HTERT RPE-1 (cell line): ENCODE data around the gene USP6NL.

Experiments used
- in situ Hi-C: fragments of 300-500 bp; cut with MboI; formaldehyde crosslinking; loops from 4 replicates; pipeline ENCODE4 v1.14.3; 2020; ENCODE audit warnings: low sequenced_read_pairs

Gene USP6NL

DNA sequence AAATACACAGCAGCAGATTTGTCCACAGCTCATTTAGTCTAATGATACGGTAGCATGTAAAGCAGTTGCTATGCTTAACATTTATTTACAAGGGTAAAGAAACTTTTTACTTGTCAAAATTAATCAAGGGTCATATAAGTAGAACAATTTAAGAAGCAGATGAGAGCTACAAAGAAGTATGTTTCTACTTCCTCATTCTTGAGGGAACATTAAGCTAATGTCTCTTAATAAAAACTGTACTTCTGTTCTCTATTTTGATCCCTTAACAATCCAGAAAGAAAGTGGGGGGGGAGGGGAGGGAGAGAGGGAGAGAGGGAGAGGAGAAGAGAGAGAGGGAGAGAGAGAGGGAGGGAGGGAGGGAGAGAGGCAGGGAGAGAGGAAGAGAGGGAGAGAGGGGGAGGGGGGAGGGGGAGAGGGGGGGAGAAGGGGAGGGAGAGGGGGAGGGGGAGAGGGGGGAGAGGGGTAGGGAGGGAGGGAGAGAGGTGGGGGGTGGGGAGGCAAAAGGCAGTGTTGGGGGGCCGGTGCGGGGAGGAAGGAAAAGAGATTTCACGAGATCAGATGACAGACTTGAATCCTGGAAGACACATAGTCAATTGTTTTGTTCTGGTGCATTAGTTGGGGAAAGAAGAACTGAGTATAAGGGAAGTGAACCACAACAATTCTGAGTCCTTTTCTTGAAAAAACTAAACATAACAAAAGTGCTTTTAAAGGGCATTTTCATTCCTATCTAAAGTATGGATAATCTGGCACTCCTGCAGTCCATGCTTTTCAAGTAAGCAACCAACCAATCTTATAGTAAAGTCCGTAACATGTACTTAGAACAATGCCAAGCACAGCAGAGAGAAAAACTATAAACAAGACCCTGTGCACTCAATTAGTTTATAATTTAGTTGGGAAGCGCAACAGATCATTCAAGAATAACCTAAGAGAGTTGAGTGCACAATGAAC is 128.0 kb downstream of the USP6NL start:
- in situ Hi-C loops: no loop called here

DNA sequence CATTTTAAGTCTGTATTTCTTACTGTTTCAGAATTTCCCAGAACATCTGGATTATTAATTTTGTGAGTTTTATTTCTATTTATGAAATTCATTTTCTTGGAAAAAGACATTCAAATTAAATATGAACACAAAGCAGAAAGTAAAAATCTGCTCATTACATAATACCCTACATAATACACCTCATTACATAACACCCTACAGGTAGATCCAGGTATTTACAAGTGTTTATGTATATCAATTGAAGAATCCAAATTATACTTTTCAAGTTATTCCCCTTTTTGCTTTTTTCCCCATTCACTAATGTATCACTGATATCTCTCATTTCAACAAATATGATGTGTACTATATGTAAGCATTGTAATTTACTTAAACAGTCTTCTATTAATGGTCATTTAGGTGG is 129.1 kb downstream of the USP6NL start:
- in situ Hi-C loops: no loop called here

DNA sequence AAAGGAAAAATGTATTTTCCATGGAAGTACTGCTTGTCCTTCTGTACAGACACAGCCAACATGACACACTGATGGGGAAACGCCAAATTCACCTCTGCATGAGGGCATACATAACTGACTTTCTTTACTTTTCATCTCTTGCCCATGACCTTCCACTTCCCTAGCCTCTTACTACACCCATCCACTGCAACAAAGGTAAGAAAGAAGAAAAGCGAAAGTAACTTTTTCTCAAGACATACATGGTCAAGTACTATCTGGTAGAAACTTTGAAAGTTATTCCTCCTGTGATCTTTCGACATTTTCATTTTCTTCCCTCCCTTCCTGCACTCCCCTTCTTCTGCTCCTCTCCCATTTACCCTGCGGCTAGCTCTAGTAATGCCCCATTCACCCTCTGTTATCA is 130.8 kb downstream of the USP6NL start:
- in situ Hi-C loops: no loop called here

DNA sequence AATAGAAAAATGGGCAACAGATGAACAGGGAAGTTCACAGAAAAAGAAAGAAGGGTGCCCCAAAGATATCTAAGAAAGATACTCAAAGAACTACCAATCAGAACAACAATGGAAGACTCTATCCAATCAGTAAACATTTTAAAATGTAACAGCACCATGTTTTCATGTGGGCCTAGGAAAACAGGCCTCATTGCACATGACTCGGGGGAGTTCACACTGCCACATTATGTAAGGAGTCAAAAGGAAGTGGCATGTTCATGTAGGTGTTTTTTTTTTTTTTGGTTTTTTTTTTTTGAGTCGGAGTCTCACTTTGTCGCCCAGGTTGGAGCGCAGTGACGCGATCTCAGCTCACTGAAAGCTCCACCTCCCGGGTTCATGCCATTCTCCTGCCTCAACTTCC is 132.2 kb downstream of the USP6NL start:
- in situ Hi-C loops: no loop called here

DNA sequence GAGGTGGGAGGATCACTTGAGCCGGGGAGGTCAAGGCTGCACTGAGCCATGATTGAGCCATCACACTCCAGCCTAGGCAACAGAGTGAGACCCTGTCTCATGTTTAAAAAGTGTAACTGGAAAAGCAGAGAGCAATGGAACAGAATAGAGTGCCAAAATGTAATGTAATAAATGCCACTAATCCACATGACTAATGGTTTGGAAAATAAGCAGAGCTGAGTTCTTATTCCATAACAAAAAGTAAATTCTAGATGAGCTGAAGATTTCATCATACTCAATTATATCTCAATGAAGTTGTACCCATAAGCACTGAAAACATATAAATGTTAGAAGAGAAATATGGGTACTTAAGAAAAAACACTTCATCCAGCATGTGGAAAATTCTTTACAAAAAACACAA is 132.6 kb downstream of the USP6NL start:
- in situ Hi-C loops: no loop called here

DNA sequence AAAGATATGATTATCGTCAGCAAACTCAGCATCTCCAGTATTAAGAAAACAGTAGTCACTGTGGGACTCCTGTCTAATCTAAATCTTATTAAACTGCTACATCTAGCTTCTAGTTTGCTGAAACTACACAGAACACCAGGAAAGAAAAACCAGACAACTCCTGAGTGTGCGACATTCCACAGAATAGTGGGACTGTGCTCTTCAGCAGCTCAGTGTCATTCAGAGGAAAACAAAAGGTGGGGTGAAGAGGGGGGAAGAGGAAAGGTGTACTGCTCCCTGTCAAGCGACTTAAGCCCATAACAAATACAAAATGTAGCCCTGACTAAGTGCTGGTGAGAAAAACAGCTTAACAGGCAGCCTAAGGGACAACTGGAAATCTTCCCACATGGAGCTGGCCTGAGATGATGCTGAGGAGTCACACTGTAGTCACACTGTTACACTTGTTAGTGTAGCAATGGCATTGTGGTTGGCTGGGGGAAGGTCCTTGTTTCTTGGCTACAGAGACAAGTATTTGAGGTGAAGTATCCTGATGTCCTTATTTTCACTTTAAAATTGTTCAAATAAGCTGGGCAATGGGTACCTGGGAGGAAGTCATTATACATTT is 135.5 kb downstream of the USP6NL start:
- in situ Hi-C loops: no loop called here

DNA sequence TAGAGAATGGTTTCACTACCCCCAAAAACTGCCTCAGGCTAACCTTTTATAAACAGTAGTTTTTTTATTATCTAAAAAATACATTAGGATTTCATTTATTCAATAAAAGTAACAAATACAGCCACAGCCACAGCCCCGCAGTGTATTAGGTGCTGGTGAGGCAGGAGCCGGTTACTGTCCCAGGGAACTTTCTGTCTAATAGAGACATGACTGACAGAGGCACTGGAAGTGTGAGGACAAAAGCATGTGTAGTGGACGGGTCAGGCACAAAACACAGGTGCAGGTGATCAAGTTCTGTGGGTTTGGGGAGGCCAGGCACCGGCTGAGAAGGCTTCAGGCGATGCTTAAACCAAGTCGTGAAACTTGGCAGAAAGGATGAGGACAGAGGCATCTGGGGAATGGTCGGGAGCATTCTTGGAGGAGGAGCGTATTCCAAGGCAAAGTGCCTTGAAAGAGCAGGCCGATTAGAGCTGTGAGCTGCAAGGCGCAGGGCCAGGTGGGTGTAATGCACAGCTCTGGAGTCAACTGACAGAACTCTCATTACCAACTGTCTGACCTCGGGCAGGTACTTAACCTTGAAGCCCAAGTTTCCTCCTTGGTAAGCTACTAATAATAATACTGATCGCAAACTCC is 138.2 kb downstream of the USP6NL start:
- in situ Hi-C loops: no loop called here

DNA sequence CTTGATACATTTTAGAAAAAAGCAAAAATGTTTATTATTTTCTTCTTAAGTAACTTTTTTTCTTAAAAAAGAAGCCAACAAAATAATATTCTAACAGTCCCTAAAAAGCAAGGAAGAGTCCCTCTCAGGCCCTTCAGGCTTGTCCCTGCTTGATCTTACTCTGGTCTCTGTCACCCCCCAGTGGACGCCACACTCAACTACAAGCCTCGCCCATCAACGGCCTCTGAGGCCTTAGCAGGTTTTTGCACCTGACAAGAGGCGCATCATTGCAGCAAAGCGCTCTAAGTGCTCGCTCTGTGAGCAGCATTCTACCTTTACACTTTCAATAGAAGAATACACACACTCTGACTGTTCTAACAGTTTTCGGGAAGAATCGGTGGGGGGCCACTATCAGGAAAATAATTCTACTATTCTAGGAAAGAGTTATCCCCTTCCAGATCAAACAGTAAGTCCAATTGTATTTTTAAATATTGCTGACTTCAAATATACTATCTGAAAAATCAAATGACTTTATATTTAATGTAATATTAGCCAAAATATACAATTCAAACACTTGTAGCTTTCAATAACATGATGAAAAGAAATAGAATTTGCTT is 139.2 kb downstream of the USP6NL start:
- in situ Hi-C loops: no loop called here

DNA sequence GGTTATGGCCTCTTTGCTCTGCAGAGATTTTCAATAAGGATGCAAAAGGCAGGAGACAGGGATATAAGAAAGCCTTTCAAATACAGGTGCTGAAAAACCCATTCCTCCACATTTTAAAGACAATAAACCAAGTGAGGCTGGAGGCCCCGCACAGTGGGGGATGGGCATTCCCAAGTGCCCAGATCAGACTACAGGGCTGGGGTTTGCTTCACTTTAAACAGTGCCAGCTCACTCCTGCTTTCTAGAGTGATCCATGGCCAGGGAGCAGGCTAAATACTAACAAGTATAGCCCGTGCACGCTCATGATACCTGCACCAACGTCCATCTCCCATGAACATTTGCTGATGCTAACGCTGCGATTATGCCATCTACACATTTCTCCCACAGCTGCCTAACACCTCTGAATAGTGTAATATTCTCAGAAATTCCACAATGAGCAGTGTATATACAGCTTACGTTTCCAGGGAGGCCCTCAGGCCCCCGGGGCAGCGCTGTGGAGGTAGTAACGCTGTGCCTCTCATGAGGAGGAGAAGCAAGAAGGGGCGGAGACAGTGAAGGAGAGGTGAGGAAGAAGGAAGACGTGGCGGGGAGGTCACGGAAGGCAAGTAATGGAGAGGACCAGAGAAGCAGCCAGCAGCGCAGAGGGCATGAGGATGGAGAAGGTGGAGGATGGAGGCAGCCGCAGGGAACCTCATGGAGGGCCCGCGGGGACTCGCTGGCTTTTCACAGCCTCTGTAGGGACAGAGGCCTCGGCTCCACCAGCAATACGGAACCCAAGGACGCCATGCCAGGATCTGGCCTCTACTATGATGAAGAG is 141.7 kb downstream of the USP6NL start:
- in situ Hi-C loops: no loop called here

DNA sequence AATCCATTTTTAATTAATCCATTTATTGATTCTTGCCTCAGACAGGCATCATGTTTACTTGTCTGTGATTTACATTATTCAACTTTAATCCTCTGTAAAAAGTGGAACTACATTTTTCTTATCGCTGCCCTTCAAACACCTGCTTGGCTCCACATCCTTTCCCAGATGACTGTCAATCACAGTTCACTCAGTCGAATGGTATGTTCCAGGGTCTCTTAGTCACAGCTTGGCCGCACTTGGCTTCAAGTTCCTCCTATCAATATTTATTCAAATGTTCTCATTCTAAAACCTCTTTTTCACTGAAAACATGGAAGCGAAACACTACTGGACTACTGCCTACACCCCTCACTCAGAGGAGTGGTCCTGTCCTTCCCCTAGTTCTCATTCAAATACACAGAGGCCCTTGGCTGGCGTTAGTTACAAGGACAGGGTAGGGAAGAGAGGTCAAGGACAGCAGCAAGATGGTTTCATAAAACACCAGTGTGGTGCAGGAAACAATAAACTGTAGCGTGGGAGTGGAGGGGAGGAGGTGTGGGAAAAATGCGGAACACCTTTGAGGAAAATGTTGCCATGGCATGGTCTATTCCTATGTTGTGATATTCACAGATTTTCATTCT is 143.2 kb downstream of the USP6NL start:
- in situ Hi-C loops: no loop called here

DNA sequence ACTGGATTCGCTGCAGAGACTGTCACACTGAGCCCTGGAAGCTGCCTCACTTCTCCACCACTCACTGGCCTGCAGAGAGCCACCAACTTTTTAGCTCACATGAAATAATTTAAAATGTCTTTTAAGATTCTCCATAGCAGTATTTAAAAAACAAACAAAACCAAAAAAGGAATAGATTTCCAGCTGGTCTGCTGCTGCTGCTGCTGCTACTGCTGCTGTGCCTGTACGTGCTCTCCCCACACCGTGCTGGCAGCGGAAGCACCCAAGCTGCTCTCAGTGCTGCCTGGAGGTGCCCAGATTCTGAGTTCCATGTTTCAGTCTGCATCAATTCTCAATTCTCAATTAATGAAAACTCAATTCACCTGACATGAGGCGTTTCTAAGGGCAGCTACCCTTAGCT is 146.0 kb downstream of the USP6NL start:
- in situ Hi-C loops: no loop called here

DNA sequence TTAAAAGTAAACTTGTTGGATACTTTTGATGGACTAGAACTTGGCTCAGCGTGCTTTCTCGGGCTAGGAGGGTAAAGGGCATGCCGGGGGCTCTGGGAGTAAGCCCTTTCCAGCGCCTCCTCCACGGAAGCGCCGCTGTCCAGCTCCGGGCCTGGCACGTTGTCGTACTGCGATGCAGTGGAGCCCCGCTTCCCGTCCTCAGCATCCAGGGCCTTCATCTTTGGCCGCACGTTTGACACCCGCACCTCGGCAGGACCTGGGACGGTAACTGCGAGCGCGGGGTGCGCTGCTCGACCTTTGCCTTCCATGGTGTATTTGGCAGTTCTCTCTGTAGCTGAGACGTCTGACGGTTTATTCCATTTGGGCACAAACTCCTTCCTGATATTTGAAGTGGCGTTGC is 148.3 kb downstream of the USP6NL start:
- in situ Hi-C loops: no loop called here

DNA sequence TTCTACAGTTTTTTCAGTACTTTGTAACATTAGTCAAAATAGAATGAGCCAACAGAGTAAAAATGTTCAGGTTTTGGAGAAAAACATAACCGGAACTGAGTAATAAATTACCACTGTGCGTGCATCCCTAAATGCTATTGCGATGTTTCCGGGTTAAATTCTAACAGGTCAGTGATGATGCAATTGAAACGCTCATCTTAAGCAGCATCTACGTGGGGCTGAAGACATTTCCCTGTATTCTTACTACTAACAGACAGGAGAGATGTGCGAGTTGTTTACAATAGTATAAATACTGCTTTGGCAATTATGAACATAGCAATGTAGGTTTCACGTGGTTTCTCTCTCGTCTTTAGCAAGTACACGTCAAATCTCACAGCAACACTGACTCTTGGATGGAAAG is 149.4 kb downstream of the USP6NL start:
- in situ Hi-C loops: no loop called here

DNA sequence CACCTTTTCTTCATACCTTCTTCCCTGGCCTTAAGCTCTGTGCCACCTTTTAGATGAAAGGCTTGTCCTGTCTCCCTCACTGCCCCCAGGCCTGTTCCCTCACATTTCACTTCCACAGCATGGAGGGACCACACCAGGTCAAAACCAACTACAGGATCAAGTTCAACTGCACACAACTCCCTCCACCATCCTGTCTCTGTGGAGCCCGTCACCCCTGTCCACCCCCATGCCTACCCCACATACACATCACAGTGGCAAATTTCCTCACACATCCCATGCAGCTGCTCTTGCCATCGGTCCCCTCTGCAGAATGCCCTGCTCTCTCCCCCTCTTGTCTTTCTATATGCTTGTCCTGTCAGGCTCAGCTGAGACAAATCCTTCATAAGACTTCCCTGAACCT is 154.1 kb downstream of the USP6NL start:
- in situ Hi-C loops: no loop called here

DNA sequence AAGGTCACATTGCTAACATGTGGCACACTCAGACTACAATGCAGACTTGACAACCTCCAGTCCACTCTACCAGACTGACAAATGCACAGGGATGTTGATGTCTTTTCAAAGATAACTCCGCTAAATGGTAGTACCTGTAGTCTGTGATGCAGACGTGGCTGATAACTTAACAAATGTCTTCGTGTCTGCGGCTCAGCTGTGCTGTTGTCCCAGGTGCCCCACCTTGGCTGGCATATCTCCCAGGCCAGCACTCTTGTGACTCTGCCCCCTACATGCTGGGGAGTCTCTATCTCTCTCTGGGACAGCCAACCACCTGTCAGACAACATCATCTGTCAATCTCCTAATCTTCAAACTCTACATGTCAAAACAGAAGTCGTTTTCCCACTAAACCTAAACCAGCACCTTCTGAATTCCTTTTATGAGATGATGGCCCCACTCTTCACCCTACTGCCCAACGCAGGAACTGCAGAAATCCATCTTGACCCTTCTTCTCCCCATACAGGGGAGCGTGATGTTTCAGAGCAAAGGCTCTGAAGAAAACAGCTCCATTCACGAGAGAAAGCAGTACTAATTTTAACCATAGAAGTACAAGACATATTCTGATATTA is 156.4 kb downstream of the USP6NL start:
- in situ Hi-C loops: no loop called here

DNA sequence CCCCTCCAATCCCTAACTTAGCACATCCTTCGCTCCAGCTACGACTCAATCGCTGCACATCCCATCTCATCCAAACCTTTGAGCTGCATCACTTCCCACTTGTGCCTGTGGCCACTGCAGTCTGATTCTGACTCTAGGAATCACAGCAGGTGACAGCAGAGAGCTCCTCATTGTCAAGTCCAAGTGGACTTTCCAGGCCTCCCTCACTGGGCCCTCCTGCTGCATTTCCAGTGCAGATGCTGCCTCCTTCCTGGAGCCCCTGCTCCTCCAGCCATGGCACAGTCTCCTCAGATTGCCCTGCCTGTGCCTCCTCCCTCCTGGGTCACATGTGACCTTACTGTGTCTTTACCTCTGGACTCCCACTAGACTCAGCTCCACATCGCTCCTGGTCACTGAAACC is 157.3 kb downstream of the USP6NL start:
- in situ Hi-C loops: no loop called here

DNA sequence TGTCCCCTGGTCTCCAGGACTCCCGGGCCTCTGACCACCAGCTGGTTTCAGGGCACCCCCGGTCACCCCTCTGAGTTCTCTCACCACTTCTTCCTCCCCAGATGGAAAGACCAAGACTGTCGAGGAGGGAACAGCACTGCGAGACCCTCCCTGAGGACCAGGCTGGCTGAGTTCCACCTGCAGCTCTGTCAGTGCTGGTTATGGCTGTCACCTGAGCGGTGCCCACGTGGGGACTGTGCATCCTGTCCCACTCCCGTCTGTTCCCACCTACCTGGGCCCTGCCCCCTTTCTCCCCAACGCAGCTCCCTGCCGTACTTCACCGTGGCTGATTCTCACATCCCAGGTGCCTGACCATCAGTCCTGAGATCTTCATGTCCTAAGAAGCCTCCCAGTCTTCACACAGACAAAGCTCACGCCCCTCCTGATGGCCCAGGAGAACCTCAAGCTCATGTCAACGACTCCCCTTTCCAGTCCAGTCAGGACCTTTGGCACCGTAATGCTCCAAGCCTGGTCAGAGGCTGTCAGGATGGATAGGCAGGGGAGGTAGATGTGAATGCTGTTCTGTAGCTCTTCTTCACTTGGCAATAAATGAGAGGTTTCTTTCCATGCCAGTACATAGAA is 159.7 kb downstream of the USP6NL start:
- in situ Hi-C loops: no loop called here

DNA sequence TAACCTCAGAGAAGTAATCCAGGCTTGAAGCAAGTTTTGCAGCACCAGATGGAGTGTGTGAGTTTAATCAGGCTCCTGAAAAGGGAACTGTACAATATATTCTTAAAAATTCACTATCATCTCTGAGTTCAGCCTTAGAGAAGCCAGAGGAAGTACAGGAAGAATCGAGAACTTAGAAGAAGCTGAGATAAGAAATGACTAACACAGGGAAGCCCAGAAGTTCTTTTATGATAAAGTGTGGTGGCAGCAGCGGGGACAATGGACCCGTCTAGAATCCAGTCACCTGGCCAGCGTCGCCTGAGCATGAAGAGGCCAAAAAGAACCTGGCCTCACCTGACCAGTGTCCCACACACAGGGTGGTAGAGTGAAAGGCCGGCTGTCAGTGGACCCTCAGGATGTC is 161.0 kb downstream of the USP6NL start:
- in situ Hi-C loops: no loop called here

DNA sequence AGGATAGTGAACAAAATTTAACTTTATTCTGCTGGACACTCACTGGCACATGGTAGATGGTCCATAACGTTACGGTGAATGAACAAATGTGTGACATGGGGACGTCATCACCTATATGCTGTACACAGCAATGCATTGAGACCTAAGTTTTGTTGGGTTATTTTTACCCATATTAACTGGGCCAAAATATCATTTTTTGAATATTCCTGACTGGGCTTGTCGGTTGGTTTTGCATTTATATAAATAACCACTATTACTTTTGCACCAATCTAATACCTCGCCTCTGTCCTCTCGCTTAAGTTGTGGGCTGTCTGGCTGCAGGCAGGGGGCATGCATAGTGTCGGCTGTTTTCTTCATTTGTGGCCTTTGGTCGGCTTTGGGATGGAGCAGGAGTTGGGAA is 161.7 kb downstream of the USP6NL start:
- in situ Hi-C loops: no loop called here
